Peyer's patch (tissue), 4 donors: ENCODE measurements around the gene CGRRF1. TPM values are rescaled to one million over a fixed set of nuclear protein-coding genes. Genes with fewer than 3 reads are reported as not detected.

ENCODE experiments used
- DNase-seq, 3 donors: peaks; one replicate each; pipeline ENCODE4 v3.0.0-alpha.2; 2017 to 2019
- H3K27ac ChIP-seq, 4 donors: fragments of 200-600 bp; sonication (generic); one replicate each; pipeline ENCODE4 v1.5.1; 2016 to 2019
- H3K27me3 ChIP-seq, 2 donors: fragments of 200-600 bp; sonication (generic); one replicate each; pipeline ENCODE4 v1.5.1; 2019
- H3K36me3 ChIP-seq, 3 donors: fragments of 200-600 bp; sonication (generic); one replicate each; pipeline ENCODE4 v1.5.1; 2016 to 2019
- H3K4me1 ChIP-seq, 4 donors: fragments of 200-600 bp; sonication (generic); one replicate each; pipeline ENCODE4 v1.5.1; 2016 to 2019
- H3K4me3 ChIP-seq, 4 donors: fragments of 200-600 bp; sonication (generic); 1 replicate in 3 of 4; 2 replicates in 1 of 4; pipeline ENCODE4 v1.5.1; 2016 to 2019; ENCODE audit warnings: mild to moderate bottlenecking in 1 of 4
- H3K9me3 ChIP-seq, 4 donors: fragments of 200-600 bp; sonication (generic); one replicate each; pipeline ENCODE4 v1.5.1; 2016 to 2019; ENCODE audit warnings: mild to moderate bottlenecking in 1 of 4
- POLR2A ChIP-seq, 2 donors: fragments of 450-650 bp; IDR thresholded peaks; one replicate each; pipeline ENCODE4 v1.5.1; 2017; ENCODE audit warnings: antibody characterized with exemption in 2 of 2, mild to moderate bottlenecking in 2 of 2, moderate library complexity in 2 of 2
- total RNA-seq, 4 donors: library from RNA; depleted of rRNA; stranded (reverse); fragments of >200 nt; gene quantifications; one replicate each; pipeline ENCODE4 v1.1.0, GENCODE V29; 2016
- TF ChIP-seq, protein P1 (sequence below), 6 experiments: fragments of 450-650 bp in 4 of 6; fragments of 200-600 bp in 2 of 6; sonication (generic) in 1 of 6; IDR thresholded peaks; one replicate each; pipeline ENCODE4 v1.5.1; 2017 to 2019; ENCODE audit warnings: antibody characterized with exemption in 6 of 6, mild to moderate bottlenecking in 3 of 6, moderate library complexity in 1 of 6

The CGRRF1 gene
- total RNA-seq, 4 donors from 2014 or later: 11.6 to 26.8 (median 19.0) TPM

DNA sequence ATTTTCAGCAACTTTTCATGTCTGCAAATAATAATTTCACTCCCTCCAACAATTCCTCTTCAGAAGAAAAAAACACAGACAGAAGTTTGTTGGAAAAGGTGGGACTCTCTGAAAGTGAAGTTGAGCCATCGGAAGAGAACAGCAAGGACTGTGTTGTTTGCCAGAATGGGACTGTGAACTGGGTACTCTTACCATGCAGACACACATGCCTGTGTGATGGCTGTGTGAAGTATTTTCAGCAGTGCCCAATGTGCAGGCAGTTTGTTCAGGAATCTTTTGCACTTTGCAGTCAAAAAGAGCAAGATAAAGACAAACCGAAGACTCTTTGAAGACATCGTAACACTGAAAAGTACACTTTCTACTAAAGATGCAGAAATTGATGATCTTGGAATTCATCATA is 28.3 kb downstream of the CGRRF1 start:
- Histone ChIP-seq H3K4me1 (no peaks in the 10 kb centered on the region), H3K36me3 (peaks cover 0 to 8% (median 0%) of the 10 kb centered on the region in 3 donors), H3K9me3 (no peaks in the 10 kb centered on the region), H3K27ac (no peak overlapping the region), H3K27me3 (no peaks in the 10 kb centered on the region), H3K4me3 (no peak overlapping the region)
- no peak for TF ChIP-seq POLR2A (IDR thresholded peaks at IDR 0.05)
- TF ChIP-seq, protein P1, sequence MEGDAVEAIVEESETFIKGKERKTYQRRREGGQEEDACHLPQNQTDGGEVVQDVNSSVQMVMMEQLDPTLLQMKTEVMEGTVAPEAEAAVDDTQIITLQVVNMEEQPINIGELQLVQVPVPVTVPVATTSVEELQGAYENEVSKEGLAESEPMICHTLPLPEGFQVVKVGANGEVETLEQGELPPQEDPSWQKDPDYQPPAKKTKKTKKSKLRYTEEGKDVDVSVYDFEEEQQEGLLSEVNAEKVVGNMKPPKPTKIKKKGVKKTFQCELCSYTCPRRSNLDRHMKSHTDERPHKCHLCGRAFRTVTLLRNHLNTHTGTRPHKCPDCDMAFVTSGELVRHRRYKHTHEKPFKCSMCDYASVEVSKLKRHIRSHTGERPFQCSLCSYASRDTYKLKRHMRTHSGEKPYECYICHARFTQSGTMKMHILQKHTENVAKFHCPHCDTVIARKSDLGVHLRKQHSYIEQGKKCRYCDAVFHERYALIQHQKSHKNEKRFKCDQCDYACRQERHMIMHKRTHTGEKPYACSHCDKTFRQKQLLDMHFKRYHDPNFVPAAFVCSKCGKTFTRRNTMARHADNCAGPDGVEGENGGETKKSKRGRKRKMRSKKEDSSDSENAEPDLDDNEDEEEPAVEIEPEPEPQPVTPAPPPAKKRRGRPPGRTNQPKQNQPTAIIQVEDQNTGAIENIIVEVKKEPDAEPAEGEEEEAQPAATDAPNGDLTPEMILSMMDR (IDR thresholded peaks at IDR 0.05): no peak
- no peak for DNase-seq

GRCh38 chr14:54547583-54547982 is 37.9 kb downstream of the CGRRF1 start:
- Histone ChIP-seq H3K36me3 (no peaks in the 10 kb centered on the region), H3K4me1 (no peaks in the 10 kb centered on the region), H3K27ac (no peak overlapping the region), H3K4me3 (no peak overlapping the region), H3K9me3 (no peaks in the 10 kb centered on the region), H3K27me3 (peaks cover 0 to 3% of the 10 kb centered on the region in 2 donors)
- TF ChIP-seq POLR2A (IDR thresholded peaks at IDR 0.05): no peak
- TF ChIP-seq, protein P1 (IDR thresholded peaks at IDR 0.05): no peak
- DNase-seq: no peak

DNA sequence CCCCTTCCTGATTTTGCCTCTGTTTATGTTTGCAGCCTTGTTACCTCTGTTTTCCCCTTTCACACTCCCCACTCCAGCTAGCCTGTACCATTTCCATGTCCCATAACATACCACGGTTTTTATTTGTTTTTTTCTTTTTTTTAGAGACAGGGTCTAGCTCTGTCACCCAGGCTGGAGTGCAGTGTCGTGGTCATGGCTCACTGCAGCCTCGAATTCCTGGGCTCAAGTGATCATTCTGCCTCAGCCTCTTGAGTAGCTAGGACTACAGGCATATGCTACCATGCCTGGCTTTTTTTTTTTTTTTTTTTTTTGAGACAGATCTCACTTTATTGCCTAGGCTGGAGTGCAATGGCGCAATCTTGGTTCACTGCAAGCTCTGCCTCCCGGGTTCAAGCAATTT is 38.8 kb downstream of the CGRRF1 start:
- H3K27ac ChIP-seq: no peak overlapping the region
- peaks cover 0 to 3% of the 10 kb centered on the region in 2 donors for H3K27me3 ChIP-seq
- no peak for DNase-seq
- H3K4me3 ChIP-seq: no peak overlapping the region
- no peaks in the 10 kb centered on the region for H3K9me3 ChIP-seq
- no peak for TF ChIP-seq POLR2A (IDR thresholded peaks at IDR 0.05)
- TF ChIP-seq, protein P1 (IDR thresholded peaks at IDR 0.05): no peak
- no peaks in the 10 kb centered on the region for H3K36me3 ChIP-seq
- no peaks in the 10 kb centered on the region for H3K4me1 ChIP-seq

GRCh38 chr14:54549862-54550261 is 40.2 kb downstream of the CGRRF1 start:
- Histone ChIP-seq H3K9me3 (no peaks in the 10 kb centered on the region), H3K36me3 (no peaks in the 10 kb centered on the region), H3K27me3 (peaks cover 0 to 3% of the 10 kb centered on the region in 2 donors), H3K4me1 (no peaks in the 10 kb centered on the region), H3K4me3 (no peak overlapping the region), H3K27ac (no peak overlapping the region)
- TF ChIP-seq, protein P1 (IDR thresholded peaks at IDR 0.05): no peak
- TF ChIP-seq POLR2A (IDR thresholded peaks at IDR 0.05): no peak
- DNase-seq: no peak

DNA sequence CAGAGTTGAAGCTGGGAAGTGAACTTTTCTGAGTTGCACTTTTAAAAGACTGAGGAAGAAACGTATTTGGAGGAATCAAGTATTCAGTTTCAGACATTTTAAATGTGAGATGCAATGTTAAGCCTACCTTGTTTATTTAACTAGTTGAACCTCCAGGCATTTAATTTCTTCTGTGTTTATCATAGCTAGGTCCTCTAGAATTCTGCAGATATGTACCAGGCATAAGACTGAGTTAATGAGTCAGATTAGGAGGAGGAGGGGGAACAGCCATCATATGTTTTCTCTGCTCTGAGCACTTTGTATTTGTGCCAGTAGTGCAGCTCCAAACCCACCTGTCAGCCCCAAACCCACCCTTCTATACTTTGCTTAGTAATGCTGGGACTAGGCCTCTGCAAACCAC is 40.8 kb downstream of the CGRRF1 start:
- TF ChIP-seq POLR2A (IDR thresholded peaks at IDR 0.05): no peak
- TF ChIP-seq, protein P1 (IDR thresholded peaks at IDR 0.05): no peak

GRCh38 chr14:54554401-54554800 is 44.7 kb downstream of the CGRRF1 start:
- peaks cover 0 to 3% of the 10 kb centered on the region in 2 donors for H3K27me3 ChIP-seq
- H3K4me1 ChIP-seq: no peaks in the 10 kb centered on the region
- H3K27ac ChIP-seq: no peak overlapping the region
- H3K4me3 ChIP-seq: no peak overlapping the region
- no peaks in the 10 kb centered on the region for H3K9me3 ChIP-seq
- no peaks in the 10 kb centered on the region for H3K36me3 ChIP-seq
- DNase-seq: no peak
- TF ChIP-seq, protein P1 (IDR thresholded peaks at IDR 0.05): no peak
- TF ChIP-seq POLR2A (IDR thresholded peaks at IDR 0.05): no peak

More for the DNA sequence above, 40.8 kb downstream of the CGRRF1 start:
- DNase-seq: no peak
- H3K27me3 ChIP-seq: peaks cover 0 to 3% of the 10 kb centered on the region in 2 donors
- H3K4me1 ChIP-seq: no peaks in the 10 kb centered on the region
- no peaks in the 10 kb centered on the region for H3K9me3 ChIP-seq
- no peak overlapping the region for H3K4me3 ChIP-seq
- no peak overlapping the region for H3K27ac ChIP-seq
- no peaks in the 10 kb centered on the region for H3K36me3 ChIP-seq
